HG02973 (cell line): ENCODE data around the gene CCT5.
"Not testable (repeated sequence)": the region's sequence is repeated elsewhere in the genome, so short reads cannot be mapped to it uniquely, and the experiment has no call there.

ENCODE experiments used
- ATAC-seq: cut with Tn5 transposase; IDR thresholded peaks from one replicate; pipeline ENCODE4 v1.9.1; 2021; ENCODE audit warnings: moderate library complexity; ENCODE audit not compliant: unreplicated experiment

CCT5 gene

DNA sequence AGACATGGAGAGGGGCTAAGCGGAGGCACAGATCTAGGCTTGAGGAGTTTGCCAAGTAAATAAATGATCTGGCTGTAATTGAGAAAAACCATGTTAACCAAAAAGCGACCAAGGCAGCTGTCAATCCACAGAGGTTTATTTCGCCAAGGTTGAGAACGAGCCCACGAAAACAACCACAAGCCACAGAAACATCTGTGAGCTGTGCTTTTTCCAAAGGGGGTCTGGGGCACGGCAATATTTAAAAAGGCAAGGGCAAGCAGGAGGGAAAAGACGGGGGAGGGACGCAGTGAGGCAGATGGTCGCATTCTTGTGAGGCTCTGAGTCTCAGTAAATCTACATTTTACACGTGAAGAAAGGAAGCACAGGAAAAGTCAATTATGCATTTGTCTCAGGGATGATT lies 25.4 kb downstream of the CCT5 start:
- ATAC-seq: no peak

DNA sequence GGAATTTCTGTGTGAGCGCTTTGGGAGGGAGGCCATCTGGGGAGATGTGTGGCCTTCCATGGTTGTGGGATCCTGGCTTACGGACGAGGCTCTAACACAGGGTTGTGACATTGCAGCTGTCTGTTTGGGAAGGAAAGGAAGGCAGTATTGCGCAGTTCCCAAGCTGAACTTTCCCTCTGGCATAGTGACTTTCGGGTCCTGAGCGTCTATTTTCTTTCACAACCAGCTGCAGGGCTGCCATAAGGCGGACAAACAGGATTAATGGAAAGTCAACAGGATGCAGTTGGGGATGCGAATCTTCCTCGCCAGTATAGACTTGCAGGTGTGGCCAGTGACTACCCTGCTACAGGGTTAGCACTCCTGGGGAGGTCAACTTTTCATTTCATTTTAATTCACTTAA lies 25.9 kb downstream of the CCT5 start:
- no peak for ATAC-seq

DNA sequence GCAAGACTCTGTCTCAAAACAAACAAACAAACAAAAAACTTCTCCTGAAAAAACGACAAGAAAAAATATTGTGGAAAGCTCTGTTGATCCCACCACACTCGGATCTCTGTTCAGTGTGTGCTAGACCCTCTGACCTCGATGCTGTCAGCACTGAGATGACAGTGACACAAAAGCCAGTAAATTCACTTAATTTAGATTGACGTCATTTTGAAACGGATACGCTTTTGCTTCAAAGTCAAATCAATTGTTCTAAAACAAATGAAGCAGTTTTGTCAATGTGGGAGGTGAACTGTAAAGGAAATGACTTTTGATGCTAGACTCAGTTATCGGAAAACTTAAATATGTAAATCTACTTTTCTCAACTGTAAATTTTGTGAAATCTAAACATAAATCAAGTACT lies 26.6 kb downstream of the CCT5 start:
- no peak for ATAC-seq

DNA sequence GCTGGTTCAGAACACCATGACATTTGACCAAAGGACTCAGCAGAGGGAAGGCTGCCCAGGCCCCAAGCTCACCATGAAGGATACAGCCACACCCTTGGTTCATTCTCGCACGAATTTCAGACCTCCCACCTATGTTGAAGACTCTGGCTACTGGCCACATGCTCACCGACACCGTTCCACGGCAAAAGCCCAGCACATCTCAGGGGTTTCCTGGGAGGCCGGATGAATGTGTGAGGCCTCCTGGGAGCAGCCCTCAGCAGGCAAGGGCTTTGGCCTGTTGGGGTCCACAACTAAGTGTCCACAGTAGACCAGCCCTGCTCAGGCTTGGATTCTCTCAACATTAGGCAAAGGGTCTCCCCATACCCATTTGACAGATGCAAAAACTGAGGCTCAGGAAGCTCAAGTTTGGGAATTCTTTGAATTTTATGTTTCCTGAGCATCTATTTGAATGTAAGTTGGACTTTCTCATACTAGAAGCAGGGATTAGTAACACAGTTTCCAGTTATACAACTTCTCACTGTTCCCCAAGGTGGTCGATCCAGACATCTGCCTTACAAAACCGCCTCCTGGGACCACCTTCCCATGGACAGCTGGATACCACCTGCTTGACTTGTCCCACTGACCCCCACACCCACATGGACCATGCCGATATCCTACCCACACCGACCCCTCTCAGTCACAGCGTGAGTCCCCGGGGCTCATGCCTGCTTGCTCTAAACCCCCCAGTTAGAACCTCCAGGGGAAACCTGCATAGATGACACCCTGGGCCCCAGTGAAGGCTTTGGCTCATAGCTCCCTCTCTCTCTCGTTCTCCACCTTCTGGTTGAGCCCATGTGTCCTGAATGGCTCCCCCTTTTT lies 27.9 kb downstream of the CCT5 start:
- ATAC-seq: no peak

DNA sequence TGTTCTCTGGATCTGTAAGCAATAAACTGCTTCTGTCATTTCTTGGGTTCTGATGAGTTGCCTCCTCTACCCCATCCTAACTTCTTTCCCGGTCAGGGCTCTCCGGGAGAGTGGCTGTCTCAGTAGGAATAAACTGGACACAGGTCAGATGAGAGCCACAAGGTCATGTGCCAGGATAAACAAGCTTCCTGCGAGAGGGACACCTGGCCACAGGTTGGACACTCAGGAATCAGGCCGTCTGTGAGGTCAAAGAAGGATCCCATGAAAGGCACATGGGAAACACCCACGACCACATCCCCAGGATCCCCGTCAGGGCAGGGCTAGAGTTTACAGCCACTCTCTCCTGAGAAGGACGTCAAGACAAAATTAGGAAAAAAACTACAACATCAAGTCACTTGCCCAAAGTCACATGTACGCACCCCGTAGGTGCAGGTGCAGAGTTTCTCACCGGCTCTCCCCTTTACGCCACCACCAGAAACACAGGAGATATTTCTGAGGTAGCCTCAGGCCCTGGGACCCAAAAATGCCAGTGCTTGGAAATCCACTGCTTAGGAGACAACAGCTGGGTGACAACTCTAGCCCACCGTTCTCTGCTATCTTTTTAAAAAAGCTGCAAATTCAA lies 28.7 kb downstream of the CCT5 start:
- no peak for ATAC-seq

DNA sequence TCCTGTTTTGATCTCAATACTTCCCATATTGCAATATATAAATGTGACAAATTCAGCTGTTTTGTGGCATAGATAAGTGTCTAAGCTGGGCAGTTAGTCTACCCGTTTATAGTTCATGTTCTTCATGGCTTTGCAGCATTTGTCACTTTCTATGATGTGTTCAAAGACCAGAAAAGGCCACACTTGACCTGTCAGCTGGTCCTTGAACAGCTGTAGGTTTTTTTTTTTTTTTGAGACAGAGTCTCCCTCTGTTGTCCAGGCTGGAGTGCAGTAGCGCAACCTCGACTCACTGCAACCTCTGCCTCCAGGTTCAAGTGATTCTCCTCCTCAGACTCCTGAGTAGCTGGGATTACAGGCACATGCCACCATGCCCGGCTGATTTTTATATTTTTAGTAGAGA lies 29.2 kb downstream of the CCT5 start:
- ATAC-seq: no peak

DNA sequence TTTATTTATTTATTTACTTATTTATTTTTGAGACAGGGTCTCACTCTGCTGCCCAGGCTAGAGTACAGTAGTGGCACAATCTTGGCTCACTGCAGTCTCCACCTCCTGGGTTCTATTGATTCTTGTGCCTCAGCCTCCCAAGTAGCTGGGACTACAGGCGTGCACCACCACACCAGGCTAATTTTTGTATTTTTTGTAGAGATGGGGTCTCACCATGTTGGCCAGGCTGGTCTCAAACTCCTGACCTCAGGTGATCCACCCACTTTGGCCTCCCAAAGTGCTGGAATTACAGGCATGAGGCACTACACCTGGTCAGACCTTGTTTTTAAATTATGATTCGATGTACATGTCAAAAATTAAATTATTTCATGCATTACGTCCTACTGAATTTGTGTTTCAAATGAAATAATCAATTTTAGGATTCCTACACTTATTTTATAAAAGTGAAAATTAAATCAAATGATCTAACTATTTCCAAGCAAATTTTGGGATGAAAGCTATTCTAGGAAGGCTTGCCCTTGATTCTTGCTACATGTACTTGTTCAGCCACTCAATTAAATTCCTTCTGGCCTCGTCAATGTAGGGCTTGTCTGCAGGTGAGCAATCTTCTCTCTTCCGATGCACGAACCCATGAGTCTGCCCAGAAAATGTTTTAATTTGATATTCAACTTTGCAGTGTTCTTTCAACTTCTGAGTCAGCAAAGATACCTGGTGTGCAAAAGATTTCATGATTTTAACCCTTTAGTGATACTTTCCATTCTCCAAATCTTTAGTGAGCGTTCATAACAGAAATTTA lies 30.0 kb downstream of the CCT5 start:
- no peak for ATAC-seq

DNA sequence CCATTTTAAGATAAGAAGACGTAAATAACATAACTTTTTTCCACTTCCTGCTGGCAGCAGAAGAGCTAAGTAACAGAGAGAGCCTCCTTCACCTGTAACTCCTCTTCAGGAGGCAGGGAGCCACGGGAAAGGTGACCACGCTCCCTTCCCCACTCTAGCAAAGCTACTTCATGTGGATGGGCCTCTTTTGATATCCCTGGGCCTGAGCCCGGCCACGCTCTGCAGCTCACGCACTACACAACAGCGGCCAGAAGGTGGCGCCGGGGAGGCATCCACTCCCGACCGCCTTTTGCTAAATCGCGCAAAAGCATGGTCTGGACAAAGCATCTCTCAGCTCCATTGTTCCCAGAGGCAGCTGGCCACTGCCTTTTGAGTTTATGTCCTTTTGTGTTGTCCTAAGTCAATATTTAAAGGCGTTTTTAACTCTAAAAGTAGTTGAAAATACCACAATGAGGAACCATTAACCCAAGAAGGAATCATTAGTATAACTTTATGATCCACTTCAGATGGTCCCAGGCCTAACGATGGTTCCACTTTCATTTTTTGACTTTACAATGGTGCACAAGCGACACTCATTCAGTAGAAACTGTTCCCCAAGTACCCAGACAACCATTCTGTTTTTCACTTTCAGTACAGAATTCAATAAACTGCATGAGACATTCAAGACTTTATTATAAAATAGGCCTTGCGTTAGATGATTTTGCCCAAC lies 34.0 kb downstream of the CCT5 start:
- ATAC-seq: peak; percentile 91

DNA sequence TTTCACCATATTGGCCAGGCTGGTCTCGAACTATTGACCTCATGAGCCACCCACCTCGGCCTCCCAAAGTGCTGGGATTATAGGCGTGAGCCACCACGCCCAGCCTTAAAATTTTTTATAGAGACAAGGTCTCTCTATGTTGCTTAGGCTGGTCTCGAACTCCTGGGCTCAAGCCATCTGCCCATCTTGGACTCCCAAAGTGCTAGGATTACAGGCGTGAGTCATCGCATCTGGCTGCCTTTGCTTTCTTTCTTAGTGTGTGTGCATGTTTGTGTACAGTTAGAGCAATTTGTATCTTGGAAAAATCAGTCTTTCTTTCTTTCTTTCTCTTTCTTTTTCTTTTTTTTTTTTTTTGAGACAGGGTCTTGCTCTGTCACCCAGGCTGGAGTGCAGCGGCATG lies 35.3 kb downstream of the CCT5 start:
- ATAC-seq: not testable (repeated sequence)

DNA sequence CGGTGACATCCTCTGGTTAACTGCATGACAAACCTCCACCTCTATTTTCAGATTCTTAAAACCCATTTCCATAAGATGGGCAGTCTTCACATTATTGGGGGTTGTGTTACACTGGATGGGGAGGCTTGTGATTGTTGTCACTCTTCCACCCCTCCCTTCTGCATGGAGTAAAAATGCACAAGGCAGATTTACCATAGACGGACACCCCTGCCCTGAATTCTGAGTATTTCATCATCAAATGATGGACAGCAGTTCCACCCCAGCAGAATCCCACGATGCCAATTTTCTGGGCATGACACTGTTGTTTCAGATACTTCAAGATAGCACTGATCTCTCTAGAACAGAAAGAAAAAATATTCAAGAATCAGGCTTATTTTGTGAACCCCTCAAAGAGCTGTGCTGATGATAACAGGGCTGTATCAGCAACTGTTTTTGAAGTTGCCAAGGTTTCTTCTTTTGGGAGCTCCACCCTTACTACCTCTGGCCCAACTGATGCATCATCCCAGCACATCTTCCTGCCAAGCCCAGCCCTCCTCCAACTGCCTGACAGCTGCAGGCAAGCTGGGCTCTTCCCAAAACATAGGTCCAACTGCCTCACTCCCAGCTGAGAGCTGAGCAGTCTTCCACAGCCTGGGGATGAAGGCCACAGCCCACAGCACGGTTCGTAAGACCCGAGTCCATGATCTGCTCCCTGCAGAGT lies 36.2 kb downstream of the CCT5 start:
- ATAC-seq: no peak

DNA sequence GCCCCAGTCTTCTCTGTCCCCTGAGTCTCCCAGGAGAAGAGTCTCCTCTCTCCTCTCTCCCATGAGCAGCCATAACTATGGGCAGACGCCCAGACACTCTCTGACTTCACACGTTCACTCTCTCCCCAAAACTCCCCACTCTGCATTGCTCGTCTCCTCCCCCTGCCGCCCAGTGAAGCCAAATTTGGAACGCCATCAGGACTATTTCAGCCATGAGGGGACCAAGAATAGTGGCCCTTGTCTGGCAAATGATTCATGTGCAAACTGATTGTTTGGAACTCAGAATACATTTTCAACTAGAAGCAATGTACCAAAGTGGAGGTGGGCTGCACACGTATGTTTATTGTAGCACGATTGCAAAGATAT lies 36.8 kb downstream of the CCT5 start:
- ATAC-seq: no peak

DNA sequence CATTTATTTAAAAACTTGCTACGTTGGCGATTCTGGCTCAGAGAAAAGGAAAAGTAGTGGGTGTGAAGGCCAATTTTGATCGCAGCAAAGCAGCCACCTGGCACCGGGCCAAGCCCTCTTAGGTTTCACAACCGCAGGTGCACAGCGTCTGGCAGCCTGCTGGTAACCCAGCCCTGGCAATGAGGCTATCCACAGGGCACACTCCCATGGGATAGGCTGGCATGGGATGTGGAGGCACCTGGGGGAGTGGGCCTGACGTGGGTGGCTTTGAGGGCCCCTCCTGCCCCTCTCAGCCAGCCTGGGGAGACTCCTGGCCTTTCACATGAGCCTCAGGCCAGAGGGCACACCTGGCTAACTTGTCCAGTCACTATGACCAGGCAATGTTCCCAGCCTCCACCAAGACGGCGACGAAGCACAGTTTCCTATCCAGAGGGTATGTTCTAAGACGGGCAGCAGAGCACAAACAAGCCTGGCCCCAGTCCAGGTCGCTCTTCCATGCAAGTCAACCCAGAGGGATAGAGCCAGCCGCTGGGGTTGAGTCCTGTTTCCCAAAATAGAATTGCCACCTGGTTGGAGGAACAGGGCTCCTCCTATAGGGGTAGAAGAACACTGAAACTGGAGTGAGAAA lies 38.6 kb downstream of the CCT5 start:
- ATAC-seq: no peak

DNA sequence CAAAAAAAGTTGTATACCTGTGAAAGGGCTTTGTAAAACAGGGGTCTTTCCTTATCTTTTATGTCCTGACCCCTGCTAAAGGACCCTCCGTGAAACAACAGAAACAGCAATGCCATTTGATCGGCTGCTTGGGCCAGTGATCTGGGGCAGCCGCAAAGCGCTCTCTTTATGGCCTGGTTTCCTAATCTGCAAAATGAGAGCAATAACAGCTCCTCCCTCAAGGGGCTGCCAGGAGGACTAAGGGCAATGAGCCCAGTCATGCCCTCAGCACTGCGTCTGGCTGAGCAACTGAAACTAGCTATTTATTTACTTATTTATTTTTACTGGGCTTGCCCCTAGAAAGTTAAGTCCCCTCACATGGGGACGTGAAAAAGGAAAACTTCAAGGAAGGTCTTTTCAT lies 39.3 kb downstream of the CCT5 start:
- no peak for ATAC-seq

DNA sequence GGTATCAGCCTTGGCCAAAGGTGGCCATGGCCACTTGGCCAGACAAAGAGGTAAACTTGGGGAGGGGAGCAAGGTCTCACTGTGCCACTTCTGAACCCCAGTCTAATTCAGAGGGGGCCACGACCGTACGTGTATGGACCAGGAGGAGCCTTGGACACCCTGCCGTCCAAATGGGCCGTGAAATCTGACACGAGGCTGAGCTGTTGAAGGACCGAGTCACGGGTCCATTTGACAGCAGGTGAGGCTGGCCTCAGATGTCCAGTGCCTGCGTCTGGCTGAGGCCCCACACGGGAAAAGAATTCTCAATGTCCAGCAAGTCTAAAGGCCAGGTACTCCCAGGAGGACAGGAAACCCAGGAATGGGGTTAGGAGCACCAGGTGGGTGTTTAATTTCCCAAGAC lies 39.9 kb downstream of the CCT5 start:
- ATAC-seq: no peak

DNA sequence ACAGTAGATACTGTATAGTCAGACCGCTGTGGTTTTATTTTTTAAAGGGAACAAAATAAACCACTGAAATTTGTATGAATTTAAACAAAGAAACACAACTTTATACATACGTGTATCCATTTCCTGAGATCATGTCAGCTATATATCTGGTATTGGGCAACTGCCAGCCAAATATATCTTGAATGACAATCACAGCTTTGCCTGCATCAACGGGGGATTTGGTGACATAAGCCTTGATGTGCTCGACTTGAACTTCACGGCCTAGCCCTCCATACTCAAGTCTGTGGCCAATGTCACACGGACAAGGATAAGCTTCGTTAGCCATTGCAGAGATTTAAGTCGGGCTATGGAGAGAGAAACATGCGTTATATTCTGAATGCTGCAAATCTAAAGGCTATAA lies 40.4 kb downstream of the CCT5 start:
- no peak for ATAC-seq

DNA sequence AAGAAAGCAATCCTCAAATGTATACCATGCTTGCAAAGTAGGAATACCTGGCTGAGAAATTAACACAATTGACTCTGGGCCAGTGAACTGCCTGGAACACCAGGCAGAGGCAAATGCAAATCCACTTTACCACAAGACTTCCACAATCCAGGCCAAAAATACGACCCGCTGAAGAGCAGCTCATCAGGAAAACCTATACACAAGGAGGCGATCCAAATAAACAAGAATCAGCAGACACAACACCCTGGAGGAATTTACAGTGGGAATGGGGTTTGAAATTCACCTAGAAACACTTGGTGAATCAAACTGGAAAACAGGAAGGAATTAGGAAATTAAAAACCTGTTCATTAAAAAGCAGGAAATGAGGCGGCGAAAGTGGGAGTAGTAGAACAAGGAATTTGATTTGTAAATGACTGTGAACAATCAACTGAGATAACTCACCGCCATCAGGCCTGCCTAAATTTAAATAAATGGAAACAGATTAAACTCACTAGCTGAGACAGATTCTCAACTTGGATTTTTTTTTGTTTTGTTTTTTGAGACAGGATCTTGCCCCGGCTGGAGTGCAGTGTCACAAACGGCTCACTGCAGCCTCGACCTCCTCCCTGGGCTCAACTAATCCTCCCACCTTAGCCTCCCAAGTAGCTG lies 41.7 kb downstream of the CCT5 start:
- no peak for ATAC-seq

DNA sequence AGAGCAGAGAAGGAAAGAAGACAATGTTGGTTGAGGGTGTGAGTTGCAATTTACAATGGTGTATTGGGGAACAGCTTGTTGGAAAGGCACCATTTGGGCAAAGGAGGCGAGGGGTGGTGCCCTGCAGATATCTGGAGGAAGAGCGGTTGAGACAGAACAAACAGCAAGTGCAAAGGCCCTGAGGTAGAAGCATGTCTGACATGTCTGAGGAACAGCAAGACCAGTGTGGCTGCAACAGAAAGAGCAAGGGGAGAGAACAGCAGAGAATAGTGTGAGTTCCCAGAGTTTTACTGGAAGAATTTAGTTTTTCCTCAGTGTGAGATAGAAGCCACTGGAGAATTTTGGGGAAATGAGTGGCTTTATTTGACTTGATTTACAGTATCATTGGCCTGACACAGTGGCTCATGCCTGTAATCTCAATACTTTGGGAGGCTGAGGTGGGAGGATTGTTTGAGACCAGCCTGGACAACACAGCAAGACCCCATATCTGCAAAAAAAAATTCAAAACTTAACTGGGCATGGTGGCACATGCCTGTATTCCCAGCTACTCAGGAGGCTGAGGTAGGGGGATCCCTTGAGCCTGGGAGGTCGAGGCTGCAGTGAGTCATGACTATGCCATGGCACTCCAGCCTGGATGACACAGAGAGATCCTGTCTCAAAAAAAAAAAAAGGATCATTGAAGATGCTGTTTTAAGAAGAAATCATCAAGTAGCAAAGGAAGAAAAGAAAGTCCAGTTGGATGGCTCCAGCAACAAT lies 44.0 kb downstream of the CCT5 start:
- no peak for ATAC-seq

DNA sequence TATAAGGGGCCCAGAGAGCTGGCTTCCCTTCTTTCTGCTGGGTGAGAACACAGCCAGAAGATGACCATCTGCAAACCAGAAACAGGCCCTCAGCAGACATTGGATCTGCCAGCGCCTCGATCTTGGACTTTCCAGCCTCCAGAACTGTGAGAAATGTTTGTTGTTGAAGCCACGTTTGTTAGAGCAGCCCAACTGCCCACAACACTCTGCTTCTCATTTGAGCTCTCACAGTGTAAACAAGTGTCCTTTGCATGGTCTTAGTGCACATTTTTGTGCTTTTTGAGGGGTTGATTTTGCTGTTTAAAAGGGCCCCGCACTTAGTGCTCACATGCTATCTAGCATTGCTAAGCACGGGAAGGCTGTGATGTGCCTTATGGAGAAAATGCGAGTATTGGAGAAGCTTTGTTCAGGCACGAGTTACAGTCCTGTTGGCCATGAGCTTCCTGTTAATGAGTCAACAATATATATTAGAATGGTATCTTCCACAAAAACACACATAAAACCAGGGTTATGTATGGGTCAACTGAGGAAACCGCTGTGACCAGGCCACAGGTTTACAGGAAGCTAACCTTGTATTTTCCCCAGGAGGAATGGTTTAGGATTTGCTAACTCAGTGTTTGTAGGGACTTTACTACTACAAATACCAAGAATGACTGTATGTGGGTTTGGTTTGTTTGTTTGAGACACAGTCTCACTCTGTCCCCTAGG lies 45.7 kb downstream of the CCT5 start:
- ATAC-seq: no peak
